GM18519 (cell line): ENCODE results near the gene MAEA.
"Not testable (repeated sequence)": the region's sequence is repeated elsewhere in the genome, so short reads cannot be mapped to it uniquely, and the experiment has no call there.

Source experiments
- ATAC-seq: cut with Tn5 transposase; IDR thresholded peaks from one replicate; pipeline ENCODE4 v1.9.1; 2021; ENCODE audit warnings: mild to moderate bottlenecking, moderate library complexity; ENCODE audit not compliant: unreplicated experiment, low FRiP score

MAEA gene

DNA sequence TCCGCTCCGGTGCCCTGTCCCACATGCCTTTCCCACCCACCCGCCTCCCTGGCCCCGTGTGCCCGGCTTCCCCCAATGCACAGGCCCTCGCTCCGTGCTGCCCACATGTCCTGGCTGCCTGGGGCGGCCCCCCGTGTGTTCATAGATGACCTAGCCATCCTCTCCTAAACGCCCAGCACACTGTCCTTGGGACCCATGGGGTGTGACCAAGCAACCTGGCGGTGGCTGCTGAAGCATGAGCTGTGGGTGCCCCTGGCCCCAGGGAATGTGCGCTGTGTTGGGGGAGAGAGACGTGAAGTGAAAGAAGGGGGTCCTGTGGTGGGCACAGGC, 28.3 kb downstream of the MAEA start:
- ATAC-seq: no peak

DNA sequence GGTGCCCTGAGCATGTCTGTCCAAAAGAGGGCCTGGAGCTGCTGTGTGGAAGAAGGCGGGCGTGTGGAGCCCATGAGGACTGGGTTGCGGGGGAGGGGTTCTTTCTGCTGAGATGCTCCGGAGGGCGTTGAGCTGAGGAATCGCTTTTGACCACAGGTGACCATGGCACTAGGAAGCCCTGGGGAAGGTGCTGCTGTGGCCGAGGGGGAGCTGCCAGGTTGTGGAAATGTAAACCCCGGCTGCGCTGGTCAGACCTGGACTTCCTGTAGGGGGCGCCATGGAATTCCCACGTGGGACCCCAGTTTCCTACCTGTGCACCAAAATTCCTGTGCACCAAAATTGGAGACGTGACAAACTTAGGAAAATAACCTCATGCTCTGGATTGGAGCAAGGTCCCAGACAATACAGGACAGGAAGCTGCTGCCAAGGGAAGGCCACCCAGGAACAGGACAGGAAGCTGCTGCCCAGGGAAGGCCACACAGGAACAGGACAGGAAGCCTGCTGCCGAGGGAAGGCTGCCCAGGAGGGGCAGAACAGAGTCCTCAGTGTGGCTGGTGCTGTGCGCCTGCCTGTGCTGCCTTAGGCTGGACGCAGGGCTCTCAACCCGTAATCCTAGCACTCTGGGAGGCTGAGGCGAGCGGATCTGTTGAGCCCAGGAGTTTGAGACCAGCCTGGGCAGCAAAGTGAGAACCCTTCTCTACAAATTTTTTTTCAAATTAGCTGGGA, 29.0 kb downstream of the MAEA start:
- ATAC-seq: no peak

DNA sequence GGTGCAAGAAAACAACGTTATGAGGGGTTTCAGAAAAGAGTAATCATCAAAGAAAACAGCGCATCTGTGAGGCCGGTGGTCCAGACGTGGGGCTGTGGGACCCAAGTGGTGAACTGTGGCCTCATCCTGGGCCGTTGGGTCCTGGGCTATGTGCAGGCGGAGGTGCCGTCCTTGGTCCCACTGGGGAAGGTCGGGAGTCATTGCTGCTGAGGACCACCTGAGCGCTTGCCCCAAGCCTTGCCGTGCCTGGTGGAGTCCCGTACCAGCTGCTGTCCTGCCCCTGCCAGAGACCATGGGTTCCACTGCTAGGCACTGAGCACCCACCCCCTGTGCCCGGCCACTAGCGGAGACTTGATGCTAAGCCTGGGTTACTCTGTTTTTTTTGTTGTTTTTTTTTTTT, 31.8 kb downstream of the MAEA start:
- no peak for ATAC-seq

DNA sequence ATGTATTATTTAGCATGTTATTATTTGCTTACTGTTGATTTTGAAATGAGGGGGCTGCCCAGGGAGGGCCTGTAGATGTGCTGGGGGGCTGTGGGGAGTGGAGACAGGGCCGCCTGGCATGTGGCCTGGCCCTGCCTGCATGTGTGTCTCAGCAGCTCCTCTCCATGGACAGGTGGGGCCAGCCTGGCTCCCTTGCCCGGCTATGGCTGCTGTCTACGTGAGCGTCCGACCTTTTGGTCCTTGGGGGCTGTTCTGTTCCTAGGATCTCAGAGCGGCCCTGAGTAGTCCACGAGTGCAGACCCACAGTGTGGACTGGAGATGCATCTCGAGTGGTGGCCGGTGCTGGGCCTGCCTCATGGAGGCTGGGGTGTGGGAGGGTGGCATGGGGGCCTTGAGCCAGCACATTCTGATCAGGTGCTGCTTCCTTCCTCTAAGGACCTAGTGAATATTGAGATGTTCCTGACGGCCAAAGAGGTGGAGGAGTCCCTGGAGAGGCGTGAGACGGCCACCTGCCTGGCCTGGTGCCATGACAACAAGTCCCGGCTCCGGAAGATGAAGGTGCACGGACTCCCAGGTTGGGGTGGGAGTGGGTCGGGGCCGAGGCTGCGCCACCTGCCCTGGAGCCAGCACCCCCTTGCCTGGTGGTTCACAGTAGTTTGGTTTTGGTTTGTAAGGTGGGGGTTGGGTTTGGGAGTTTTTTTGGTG, 32.4 kb downstream of the MAEA start:
- ATAC-seq: no peak

DNA sequence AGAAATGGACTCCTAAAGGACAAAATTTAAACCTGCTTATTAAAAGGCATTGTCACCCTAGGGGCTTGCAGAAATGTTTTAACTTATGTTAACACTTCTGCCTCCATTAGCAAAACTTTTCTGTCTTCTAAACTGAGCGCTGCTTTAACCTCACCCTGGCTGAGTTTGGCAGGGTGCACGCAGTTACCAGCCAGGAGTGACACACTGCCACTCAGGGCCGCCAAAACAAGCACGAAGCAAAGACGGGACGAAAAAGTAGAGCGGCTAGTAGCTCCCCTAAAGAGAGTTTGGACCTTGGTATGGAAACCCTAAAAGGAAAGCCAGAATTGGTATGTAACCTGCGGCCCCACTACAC, 33.6 kb downstream of the MAEA start:
- ATAC-seq: no peak

DNA sequence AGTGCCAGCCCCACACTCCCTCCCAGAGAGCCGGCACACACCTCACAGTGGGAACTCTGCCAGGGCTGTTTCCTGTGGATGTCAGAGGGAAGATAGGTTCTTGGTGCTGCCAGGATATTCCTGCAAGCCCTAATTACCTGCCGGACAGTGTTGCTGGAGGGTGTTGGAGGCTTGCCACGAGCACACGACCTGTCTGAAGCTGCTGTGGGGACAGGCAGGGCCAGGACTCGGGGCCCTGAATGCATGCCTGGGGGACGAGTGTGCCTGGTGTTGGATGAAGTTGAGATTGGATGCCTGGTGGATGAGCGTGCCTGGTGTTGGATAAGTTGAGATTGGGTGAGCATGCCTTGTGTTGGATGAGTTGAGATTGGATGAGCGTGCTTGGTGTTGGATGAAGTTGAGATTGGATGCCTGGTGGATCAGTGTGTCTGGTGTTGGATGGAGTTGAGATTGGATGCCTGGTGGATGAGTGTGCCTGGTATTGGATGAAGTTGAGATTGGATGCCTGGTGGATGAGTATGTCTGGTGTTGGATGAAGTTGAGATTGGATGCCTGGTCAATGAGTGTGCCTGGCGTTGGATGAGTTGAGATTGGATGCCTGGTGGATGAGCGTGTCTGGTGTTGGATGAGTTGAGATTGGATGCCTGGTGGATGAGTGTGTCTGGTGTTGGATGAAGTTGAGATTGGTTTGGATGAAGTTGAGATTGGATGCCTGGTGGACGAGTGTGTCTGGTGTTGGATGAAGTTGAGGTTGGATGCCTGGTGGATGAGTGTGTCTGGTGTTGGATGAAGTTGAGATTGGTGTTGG, 34.1 kb downstream of the MAEA start:
- ATAC-seq: no peak

DNA sequence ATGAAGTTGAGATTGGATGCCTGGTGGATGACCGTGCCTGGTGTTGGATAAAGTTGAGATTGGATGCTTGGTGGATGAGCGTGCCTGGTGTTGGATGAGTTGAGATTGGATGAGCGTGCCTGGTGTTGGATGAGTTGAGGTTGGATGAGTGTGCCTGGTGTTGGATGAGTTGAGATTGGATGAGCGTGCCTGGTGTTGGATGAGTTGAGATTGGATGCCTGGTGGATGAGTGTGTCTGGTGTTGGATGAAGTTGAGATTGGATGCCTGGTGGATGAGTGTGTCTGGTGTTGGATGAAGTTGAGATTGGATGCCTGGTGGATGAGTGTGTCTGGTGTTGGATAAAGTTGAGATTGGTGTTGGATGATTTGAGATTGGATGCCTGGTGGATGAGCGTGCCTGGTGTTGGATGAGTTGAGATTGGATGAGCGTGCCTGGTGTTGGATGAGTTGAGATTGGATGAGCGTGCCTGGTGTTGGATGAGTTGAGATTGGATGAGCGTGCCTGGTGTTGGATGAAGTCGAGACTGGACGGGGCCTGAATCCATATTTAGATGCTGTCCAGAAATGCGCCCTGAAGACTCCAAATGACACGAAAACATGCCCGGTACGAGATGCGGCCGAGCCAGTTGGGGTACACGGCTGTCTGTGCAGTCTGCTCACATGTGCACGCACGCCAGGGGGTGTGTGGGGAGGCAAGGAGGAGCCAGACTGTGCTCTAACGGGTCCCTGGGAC, 34.9 kb downstream of the MAEA start:
- not testable (repeated sequence) for ATAC-seq

DNA sequence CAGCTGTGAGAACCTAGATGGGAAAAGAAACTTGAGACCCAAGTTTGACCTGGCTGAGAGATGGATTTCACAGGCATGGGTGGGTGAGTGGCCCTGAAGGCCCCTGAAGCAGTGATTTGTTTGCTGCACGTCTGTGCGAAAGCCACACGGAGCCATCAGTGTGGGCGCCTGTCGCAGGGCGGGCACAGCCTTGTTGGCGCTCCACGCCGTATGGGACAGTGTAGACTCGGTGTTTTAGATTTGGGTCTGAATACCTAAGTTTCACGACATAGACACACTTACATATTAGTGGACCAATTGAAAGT, 35.4 kb downstream of the MAEA start:
- no peak for ATAC-seq

DNA sequence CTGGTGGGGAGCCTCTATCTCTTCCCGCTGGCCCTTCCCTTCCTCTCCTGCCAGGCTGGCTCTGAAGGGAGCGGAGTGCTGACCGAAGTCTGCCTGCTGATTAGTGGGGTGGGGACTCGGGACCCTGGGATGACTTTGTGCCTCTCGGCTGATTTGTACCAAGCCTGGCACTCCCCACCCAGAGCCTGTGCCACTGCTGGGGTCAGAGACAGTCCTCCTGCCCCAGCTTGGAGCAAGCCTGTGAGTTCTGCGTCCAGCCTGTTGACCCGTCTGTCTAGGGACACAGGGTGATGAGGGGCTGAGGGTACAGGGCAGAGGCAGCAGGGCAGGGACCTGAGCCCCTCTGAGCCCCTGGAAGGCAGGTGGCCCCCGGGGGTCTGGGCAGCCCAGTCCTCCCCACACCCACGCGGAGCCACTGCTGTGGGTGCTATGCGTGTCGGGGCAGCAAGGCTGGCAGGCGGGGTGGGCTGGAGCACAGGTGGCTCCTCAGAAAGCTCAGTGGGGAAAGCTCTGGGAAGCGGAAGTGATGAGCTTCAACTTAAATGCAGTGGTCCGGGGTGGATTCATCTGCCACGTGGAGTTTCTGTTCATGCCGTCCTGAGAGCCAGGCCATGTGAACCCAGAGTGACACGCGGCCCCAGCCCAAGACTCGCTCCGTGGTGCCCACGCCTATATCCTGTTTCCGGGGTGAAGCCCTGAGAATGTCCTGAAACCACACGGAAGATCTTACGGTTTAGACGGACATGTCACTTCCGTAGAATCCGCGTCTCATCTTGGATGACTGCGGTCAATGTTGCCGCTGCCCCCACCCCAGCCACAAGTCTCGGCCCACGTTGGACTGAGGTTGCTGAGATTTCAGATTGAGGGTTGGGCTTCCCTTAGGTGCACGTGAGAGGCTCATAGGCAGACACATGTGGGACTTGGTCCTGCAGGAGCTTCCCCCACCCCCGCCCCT, 36.3 kb downstream of the MAEA start:
- ATAC-seq: no peak

DNA sequence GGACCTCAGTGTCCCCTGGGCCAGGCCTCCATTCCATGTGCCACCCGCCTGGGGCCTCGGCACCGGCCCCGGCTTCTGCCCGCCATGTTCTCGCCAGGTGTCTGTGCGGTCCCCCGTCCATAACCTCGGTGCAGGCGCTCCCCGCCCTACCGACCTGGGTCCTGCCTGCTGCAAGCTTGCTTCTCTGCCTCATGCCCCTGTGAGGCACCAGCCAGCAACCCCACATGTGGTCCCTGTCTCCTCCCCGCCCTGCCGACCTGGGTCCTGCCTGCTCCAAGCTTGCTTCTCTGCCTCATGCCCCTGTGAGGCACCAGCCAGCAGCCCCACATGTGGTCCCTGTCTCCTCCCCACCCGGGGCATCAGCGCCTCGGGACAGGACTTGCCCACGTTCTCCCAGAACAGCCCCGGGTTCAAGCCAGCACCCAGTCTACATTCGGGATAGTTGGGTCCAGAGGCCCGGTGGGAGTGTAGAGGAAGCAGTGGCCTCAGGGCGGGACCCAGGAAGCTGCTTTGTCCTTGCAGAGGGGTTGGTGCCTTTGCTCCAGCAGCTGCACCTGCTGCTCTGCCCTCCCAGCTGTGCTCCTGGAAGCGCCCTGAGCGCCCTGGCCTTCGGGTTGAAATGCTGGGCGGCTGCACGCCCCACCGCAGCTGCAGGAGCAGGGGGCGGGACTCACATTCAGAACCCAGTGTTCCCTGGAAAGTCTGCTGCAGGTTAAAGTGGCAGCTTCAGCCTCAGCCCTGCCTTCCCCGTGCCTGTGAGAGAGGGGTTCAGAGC, 37.2 kb downstream of the MAEA start:
- ATAC-seq: no peak

DNA sequence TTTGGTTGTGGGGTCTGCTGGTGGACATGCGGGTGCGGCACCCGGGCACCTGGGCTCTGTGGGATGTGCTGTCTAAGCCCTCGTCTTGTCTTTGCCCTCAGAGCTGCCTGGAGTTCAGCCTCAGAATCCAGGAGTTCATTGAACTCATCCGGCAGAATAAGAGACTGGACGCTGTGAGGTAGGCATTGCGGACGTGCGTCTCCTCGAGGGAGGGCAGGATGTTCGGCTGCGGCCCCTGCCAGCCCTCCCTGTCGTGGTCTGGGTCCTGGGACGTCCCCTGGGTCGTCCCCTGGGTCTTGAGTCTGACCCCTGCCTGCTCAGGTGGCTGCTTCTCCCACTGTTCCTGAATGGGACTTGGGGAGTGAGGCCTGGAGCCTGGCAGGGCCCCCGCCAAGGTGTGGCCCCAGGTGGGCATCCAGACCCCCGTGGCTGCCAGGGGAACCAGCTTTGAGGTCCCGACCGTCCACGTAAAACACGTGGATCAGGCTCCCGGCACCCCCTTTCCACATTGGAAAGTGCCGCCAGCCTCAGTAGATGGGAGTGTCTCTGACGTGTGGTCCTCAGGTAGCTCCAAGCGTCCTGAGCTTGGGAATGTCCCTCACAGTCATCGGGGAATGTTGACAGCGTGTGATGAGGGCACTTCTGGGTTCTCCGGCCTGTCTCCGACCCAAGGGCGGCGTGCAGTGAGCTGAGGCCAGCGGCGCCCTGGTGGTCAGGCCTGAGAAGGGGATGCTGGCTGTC, 38.0 kb downstream of the MAEA start:
- no peak for ATAC-seq

DNA sequence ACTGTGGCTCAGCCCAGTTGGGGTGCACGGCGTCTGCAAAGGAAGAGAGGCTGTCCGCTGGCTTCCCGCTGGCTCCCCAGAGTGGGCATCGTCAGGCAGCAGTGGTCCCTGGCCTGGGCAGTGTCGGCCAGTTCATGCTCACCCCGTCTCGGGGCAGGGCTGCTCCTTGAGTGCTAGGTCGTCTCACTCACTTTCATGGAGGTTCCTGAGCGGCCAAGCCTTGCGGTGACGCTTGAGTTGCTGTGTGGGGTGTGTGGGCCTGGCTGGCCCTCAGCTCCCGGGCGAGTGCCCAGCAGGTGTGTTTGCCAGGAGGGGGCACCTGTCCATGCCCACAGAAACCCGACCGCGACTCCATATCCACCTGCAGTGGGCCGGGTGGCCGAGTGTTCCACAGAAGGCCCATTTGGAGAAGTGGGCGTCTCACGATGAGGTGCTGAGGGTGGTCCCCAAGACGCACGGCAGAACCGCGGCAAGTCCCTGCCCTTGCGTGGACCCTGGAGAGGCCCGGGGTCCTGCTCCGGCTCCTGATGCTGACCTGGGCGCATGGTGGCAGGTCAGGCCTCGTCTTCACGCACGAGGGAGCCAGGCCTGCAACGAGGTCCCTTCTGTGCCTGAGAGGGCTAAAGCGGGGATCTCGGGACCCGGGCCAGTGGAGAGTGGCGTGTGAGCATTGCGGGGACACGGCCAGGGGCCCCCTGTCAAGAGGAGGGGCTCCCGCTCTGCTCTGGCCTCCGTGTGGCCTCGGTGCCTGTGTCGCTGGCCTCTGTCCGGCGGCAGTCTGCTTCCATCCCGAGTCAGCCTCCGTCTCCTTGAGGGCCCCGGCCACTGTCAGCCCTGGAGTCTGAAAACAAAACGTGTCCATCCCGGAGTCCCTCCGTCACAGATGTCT, 38.8 kb downstream of the MAEA start:
- no peak for ATAC-seq

DNA sequence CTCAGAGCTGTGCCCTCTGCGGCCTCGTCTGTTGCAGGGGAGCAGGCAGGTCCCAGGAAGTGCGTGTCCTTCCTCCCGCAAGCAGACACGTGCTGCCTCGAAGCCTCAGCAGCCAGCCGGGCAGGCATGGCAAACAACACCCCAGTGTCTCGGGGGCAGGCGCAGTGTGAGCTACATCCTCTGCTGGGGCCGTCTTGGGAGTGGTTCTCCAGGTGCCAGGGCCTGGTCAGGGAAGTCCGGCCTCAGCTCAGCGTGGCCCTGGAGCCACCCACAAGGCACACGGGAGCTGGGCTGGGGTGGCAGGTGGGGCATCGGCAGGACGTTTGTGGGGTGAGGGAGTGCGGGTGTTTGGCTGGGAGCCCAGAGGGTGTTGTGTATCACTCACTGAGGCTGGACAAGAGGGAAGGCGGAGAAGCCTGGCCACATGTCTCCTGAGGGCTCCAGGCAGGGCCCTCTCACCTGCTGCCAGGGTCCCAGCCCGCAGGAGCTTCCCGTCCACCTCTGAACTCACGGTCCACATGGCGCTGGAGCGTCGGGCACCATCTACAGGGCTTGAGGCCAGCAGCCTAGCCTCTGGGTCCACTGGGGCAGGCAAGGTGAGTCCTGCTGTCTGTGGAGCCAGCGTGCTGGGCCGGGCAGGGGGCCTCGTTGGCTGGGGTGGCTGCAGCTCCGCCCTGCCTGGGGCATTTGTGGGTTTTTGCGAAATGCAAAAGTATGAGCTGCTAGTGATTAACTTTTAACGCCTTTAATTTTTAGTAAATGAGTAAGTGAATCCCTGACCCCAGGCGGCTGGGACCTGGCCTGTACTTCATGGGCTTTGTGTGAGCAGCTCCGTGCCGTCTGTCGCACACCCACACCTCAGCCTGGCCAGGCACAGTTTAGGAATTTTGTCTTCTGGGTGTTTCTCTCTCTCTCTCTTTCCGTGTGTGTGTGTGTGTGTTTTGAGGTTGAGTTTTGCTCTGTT, 40.0 kb downstream of the MAEA start:
- no peak for ATAC-seq

DNA sequence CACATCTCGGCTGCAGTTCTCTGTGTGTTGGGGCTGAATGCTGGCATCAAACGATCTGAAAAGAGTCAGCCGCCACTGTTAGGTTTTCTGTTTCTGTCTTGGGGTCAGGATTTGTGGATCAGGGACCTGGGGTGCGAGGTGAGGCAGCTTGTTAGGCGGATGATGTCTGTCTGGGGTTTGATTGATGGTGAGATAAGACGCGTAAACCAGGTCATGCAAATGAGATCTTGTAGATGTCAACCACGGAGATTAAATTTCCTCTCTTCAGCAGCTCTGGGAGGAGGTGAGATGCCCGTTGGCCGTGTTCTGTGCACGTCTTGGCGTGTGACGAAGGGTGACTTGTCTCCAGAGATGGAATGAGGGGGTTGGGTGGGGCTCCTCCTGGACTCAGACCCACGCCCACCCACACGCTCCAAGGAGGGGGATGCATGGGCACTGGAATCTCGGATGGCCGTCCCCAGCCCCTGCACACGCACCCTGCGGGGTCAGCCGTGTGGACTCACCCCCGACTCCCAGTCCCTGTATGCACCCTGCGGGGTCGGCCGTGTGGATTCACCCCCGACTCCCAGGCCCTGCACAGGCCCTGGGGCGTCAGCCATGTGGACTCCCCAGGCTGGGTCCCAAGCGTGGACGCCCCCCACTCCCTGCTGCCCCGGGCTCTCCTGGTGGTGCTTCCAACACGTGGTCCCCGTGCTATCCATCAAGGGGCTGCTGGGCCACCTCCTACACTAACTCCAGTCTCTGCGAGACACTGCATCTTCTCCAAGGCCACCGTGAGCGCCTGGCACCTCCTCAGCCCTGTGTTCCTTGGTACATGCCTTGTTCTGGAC, 41.3 kb downstream of the MAEA start:
- no peak for ATAC-seq

DNA sequence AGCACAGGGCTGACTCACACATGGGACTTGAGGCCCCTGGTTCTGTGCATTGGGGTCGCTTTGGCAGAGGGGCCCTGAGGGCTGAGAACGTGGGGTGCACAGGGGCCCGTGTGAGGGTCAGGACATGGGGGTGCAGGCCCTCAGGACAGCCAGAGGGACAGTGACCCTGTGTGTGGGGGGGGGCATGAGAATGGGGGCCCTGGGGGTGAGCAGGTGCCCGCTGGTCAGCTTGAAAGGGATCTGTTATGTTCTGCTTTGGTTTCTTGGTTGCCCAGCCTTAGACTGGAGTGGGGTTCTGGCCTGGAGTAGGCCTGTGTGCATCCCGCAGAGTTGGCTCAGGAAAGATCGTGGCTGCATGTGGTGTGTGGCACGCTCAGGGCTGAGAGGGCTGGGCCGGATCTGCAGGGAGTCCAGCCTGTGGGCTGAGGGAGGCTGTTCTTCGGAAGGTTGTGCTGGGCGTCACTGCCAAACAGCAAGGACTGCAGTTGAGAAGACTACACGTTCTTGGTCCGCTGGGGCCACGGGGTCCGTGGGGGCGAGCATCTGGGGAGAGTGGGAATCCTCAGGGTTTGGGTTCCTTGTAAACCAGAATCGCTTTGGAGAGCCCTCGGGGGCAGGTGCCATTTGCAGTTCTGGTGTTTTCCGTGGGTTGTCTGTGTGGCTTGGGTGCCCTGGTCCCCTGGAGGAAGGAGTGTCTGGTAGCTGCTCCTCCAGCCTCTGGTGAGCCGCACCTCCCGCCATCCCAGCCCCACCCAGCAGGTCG, 42.1 kb downstream of the MAEA start:
- ATAC-seq: no peak
